GM18909 (cell line): ENCODE results near the gene TUT4.
"Not testable (repeated sequence)": the region's sequence is repeated elsewhere in the genome, so short reads cannot be mapped to it uniquely, and the experiment has no call there.

ENCODE experiments used
- ATAC-seq: cut with Tn5 transposase; IDR thresholded peaks from one replicate; pipeline ENCODE4 v1.9.1; 2021; ENCODE audit warnings: mild to moderate bottlenecking; ENCODE audit not compliant: unreplicated experiment, poor library complexity

Gene TUT4

GRCh38 chr1:52552505-52553361, at the start of gene TUT4:
Gene TUT4 (minus strand): TSS chr1:52553092. CDS start chr1:52526280, 26,812 bp downstream.
- peak; percentile 47 for ATAC-seq

GRCh38 chr1:52601991-52602855, 49.3 kb upstream of the TUT4 start, which contains the start of gene GPX7:
Gene GPX7 (plus strand): TSS chr1:52602371. CDS start chr1:52602410, 39 bp downstream.
- ATAC-seq, result no peak

GRCh38 chr1:52601519-52601918, 48.6 kb upstream of the TUT4 start:
- ATAC-seq, result no peak

GRCh38 chr1:52600533-52601179, 47.8 kb upstream of the TUT4 start:
- no peak for ATAC-seq

- no peak for ATAC-seq
These were observed 46.3 kb upstream of the TUT4 start for GRCh38 chr1:52599236-52599635.

- ATAC-seq, result no peak
These were observed 45.8 kb upstream of the TUT4 start for GRCh38 chr1:52598729-52599128.

GRCh38 chr1:52597912-52598311, 45.0 kb upstream of the TUT4 start:
- ATAC-seq, result no peak

- ATAC-seq, result no peak
These were observed 42.2 kb upstream of the TUT4 start for GRCh38 chr1:52595061-52595460.

GRCh38 chr1:52593495-52593894, 40.6 kb upstream of the TUT4 start:
- no peak for ATAC-seq

GRCh38 chr1:52592637-52593323, 39.9 kb upstream of the TUT4 start:
- no peak for ATAC-seq

- ATAC-seq, result no peak
These were observed 37.4 kb upstream of the TUT4 start for GRCh38 chr1:52590266-52590665.

GRCh38 chr1:52588535-52588934, 35.6 kb upstream of the TUT4 start:
- ATAC-seq, result no peak

GRCh38 chr1:52588027-52588426, 35.1 kb upstream of the TUT4 start:
- ATAC-seq, result no peak

- ATAC-seq, result no peak
These were observed 32.6 kb upstream of the TUT4 start for GRCh38 chr1:52585474-52585873.

GRCh38 chr1:52582116-52582696, 29.3 kb upstream of the TUT4 start:
- ATAC-seq, result no peak

- ATAC-seq, result no peak
These were observed 27.4 kb upstream of the TUT4 start for GRCh38 chr1:52580283-52580682.

GRCh38 chr1:52579415-52579814, 26.5 kb upstream of the TUT4 start:
- ATAC-seq, result no peak

GRCh38 chr1:52578066-52578465, 25.2 kb upstream of the TUT4 start:
- not testable (repeated sequence) for ATAC-seq

- ATAC-seq, result no peak
These were observed 23.2 kb upstream of the TUT4 start for GRCh38 chr1:52576074-52576473.

- ATAC-seq, result no peak
These were observed 21.7 kb upstream of the TUT4 start for GRCh38 chr1:52574594-52574993.
